ENCODE measurements around the gene PNLDC1.

PNLDC1 gene

GRCh38 chr6:159761129-159761872 is 38.8 kb upstream of the PNLDC1 start:
- Histone ChIP-seq H3K9ac (ENCODE audit: low read length) (peak overlapping the region; percentile 82), H3K27ac (ENCODE audit: low read length) (peak overlapping the region; percentile 68; the same call in 1 of the 2 replicates), H3K9me3 (replicated peaks; ENCODE audit: insufficient read depth, low read length) (no peaks in the 10 kb centered on the region), H2AFZ (ENCODE audit: low read length) (peak overlapping the region; percentile 67), H3F3A (ENCODE audit: insufficient read depth, low read length) (peaks cover 12% of the 10 kb centered on the region), H3K4me3 (ENCODE audit: low read length) (peak overlapping the region; percentile 68), H3K79me2 (ENCODE audit: low read length) (peaks cover 3% of the 10 kb centered on the region; the same call in 1 of the 2 replicates), H3K27me3 (replicated peaks; ENCODE audit: insufficient read depth, low read length) (no peaks in the 10 kb centered on the region), H3K4me1 (ENCODE audit: low read length) (no peaks in the 10 kb centered on the region), H3K36me3 (replicated peaks; ENCODE audit: insufficient read depth, low read length) (no peaks in the 10 kb centered on the region), H4K20me1 (ENCODE audit: insufficient read depth, low read length) (no peaks in the 10 kb centered on the region), H3K4me2 (ENCODE audit: low read depth, low read length) (peak overlapping the region; percentile 86), H3K9me2 (replicated peaks; ENCODE audit: insufficient read depth, low read length) (no peaks in the 10 kb centered on the region)
- DNase-seq: peak; percentile 29
- TF ChIP-seq EZH2 (optimal IDR thresholded peaks at IDR 0.05; ENCODE audit: low read depth, low read length) (no peak), EZH2phosphoT487 (IDR thresholded peaks at IDR 0.05; ENCODE audit: low read length) (no peak), CTCF (IDR thresholded peaks at IDR 0.05; ENCODE audit: low read length) (no peak)

GRCh38 chr6:159761873-159762680 is 38.0 kb upstream of the PNLDC1 start, which contains the start of gene ACAT2:
TSS of gene ACAT2 (plus strand) at chr6:159762045. CDS start at chr6:159762088, 43 bp downstream.
- Histone ChIP-seq H3K79me2 (ENCODE audit: low read length) (peaks cover 3% of the 10 kb centered on the region; the same call in 1 of the 2 replicates), H3K36me3 (replicated peaks; ENCODE audit: insufficient read depth, low read length) (no peaks in the 10 kb centered on the region), H3K9me3 (replicated peaks; ENCODE audit: insufficient read depth, low read length) (no peaks in the 10 kb centered on the region), H3K27ac (ENCODE audit: low read length) (peak within 1 kb of the TSS; percentile 91), H3K4me2 (ENCODE audit: low read depth, low read length) (peak within 1 kb of the TSS; percentile 86), H3K9me2 (replicated peaks; ENCODE audit: insufficient read depth, low read length) (no peaks in the 10 kb centered on the region), H3K4me3 (ENCODE audit: low read length) (peak within 1 kb of the TSS; percentile 89), H2AFZ (ENCODE audit: low read length) (peak within 1 kb of the TSS; percentile 82), H3K9ac (ENCODE audit: low read length) (peak within 1 kb of the TSS; percentile 87), H4K20me1 (ENCODE audit: insufficient read depth, low read length) (no peaks in the 10 kb centered on the region), H3K4me1 (ENCODE audit: low read length) (no peaks in the 10 kb centered on the region), H3K27me3 (replicated peaks; ENCODE audit: insufficient read depth, low read length) (no peaks in the 10 kb centered on the region), H3F3A (ENCODE audit: insufficient read depth, low read length) (peaks cover 12% of the 10 kb centered on the region)
- no peak for TF ChIP-seq EZH2 (optimal IDR thresholded peaks at IDR 0.05; ENCODE audit: low read depth, low read length)
- TF ChIP-seq EZH2phosphoT487 (IDR thresholded peaks at IDR 0.05; ENCODE audit: low read length): no peak
- TF ChIP-seq CTCF (IDR thresholded peaks at IDR 0.05; ENCODE audit: low read length): no peak
- DNase-seq: peak; percentile 83

GRCh38 chr6:159762681-159763293 is 37.3 kb upstream of the PNLDC1 start:
- TF ChIP-seq EZH2 (optimal IDR thresholded peaks at IDR 0.05; ENCODE audit: low read depth, low read length) (no peak), EZH2phosphoT487 (IDR thresholded peaks at IDR 0.05; ENCODE audit: low read length) (no peak)
- Histone ChIP-seq H3K9me3 (replicated peaks; ENCODE audit: insufficient read depth, low read length) (no peaks in the 10 kb centered on the region), H3K4me1 (ENCODE audit: low read length) (no peaks in the 10 kb centered on the region), H3K9ac (ENCODE audit: low read length) (peak overlapping the region; percentile 87; the same call in 1 of the 2 replicates), H4K20me1 (ENCODE audit: insufficient read depth, low read length) (no peaks in the 10 kb centered on the region), H3K79me2 (ENCODE audit: low read length) (peaks cover 3% of the 10 kb centered on the region; the same call in 1 of the 2 replicates), H3K27ac (ENCODE audit: low read length) (peak overlapping the region; percentile 91; the same call in 1 of the 2 replicates), H3K4me2 (ENCODE audit: low read depth, low read length) (peak overlapping the region; percentile 77), H3F3A (ENCODE audit: insufficient read depth, low read length) (peaks cover 12% of the 10 kb centered on the region), H3K4me3 (ENCODE audit: low read length) (peak overlapping the region; percentile 89), H2AFZ (ENCODE audit: low read length) (peak overlapping the region; percentile 74), H3K36me3 (replicated peaks; ENCODE audit: insufficient read depth, low read length) (no peaks in the 10 kb centered on the region), H3K27me3 (replicated peaks; ENCODE audit: insufficient read depth, low read length) (no peaks in the 10 kb centered on the region), H3K9me2 (replicated peaks; ENCODE audit: insufficient read depth, low read length) (no peaks in the 10 kb centered on the region)
- peak; percentile 9 for DNase-seq

All from MM.1S (cell line).